H1 (cell line): ENCODE data around the gene WDR27. TPM values are rescaled to one million over a fixed set of nuclear protein-coding genes. Genes with fewer than 3 reads are reported as not detected.

Experiments used
- CTCF ChIA-PET: fragments of 300-600 bp; sonication (Branson Sonifier 250); formaldehyde crosslinking; loops from one replicate; lab custom pipeline; 2021; ENCODE audit not compliant: partially characterized antibody; lab: Charles Lee
- POLR2A ChIA-PET: fragments of 300-600 bp; sonication (Branson Sonifier 250); formaldehyde crosslinking; loops from one replicate; lab custom pipeline; 2021; ENCODE audit warnings: inconsistent platforms; ENCODE audit not compliant: partially characterized antibody; lab: Charles Lee
- DNase-seq, 2 experiments: peaks; one replicate each; pipeline versions ENCODE4 v3.0.0 to v3.0.0-alpha.2; 2010 to 2022; ENCODE audit warnings: low spot score in 2 of 2, low read depth in 1 of 2, mixed read lengths in 1 of 2
- FAIRE-seq: peaks from 2 replicates; lab custom pipeline; 2011; peaks lifted over from hg19 to GRCh38; lab: Jason Lieb, UNC
- H2AFZ ChIP-seq: 2 replicates; pipeline ENCODE4 v1.8.1; 2012; ENCODE audit warnings: low read length, inconsistent platforms
- H2AK5ac ChIP-seq: 2 replicates; pipeline ENCODE4 v1.6.1; 2013; ENCODE audit warnings: low read depth, low read length
- H2BK120ac ChIP-seq: replicated peaks from 2 replicates; pipeline ENCODE3; 2013; ENCODE audit warnings: low read depth, low read length, inconsistent platforms
- H2BK12ac ChIP-seq: 2 replicates; pipeline ENCODE4 v1.6.1; 2013; ENCODE audit warnings: low read depth, low read length
- H2BK15ac ChIP-seq: 2 replicates; pipeline ENCODE4 v1.6.1; 2013; ENCODE audit warnings: low read length
- H2BK20ac ChIP-seq: 2 replicates; pipeline ENCODE4 v1.6.1; 2013; ENCODE audit warnings: low read length
- H2BK5ac ChIP-seq: 2 replicates; pipeline ENCODE4 v1.6.1; 2013; ENCODE audit warnings: low read depth, low read length
- H3K14ac ChIP-seq: 2 replicates; pipeline ENCODE4 v1.6.1; 2013; ENCODE audit warnings: inconsistent platforms; ENCODE audit not compliant: insufficient read length
- H3K18ac ChIP-seq: 2 replicates; pipeline ENCODE4 v1.6.1; 2013; ENCODE audit warnings: low read length; ENCODE audit errors: extremely low read depth
- H3K23ac ChIP-seq: 2 replicates; pipeline ENCODE4 v1.6.1; 2013; ENCODE audit warnings: inconsistent platforms; ENCODE audit not compliant: insufficient read length
- H3K23me2 ChIP-seq: 2 replicates; pipeline ENCODE4 v1.6.1; 2013; ENCODE audit warnings: low read depth, low read length
- H3K27ac ChIP-seq: 2 replicates; pipeline ENCODE4 v1.6.1; 2011; ENCODE audit warnings: low read depth, low read length, inconsistent platforms
- H3K27me3 ChIP-seq, 4 experiments: replicated peaks in 1 of 4; 1 replicate in 1 of 4; 2 replicates in 3 of 4; pipeline versions ENCODE4 v1.6.1 to v1.8.1; 2011 to 2013; ENCODE audit warnings: low read length in 3 of 4, mild to moderate bottlenecking in 3 of 4, inconsistent platforms in 2 of 4, mixed read lengths in 2 of 4, moderate library complexity in 1 of 4; ENCODE audit not compliant: control insufficient read depth in 3 of 4, insufficient read depth in 3 of 4; ENCODE audit errors: extremely low read depth in 1 of 4
- H3K36me3 ChIP-seq, 4 experiments: 2 replicates each; pipeline versions ENCODE4 v1.6.1 to v1.8.1; 2011 to 2013; ENCODE audit warnings: mild to moderate bottlenecking in 4 of 4, low read length in 3 of 4, moderate library complexity in 2 of 4, control low read depth in 1 of 4, inconsistent platforms in 1 of 4; ENCODE audit not compliant: insufficient read depth in 4 of 4, control insufficient read depth in 2 of 4
- H3K4ac ChIP-seq: replicated peaks from 2 replicates; pipeline ENCODE3; 2013; ENCODE audit warnings: low read length, low read depth, mixed read lengths, inconsistent platforms; ENCODE audit not compliant: insufficient read length
- H3K4me1 ChIP-seq, 4 experiments: replicated peaks in 1 of 4; 1 replicate in 1 of 4; 2 replicates in 3 of 4; pipeline versions ENCODE4 v1.6.1 to v1.8.1; 2011 to 2013; ENCODE audit warnings: low read length in 3 of 4, inconsistent platforms in 2 of 4, mixed read lengths in 1 of 4; ENCODE audit not compliant: insufficient read depth in 4 of 4, control insufficient read depth in 3 of 4
- H3K4me2 ChIP-seq, 2 experiments: 2 replicates each; pipeline versions ENCODE4 v1.6.1 to v1.8.1; 2011 to 2013; ENCODE audit warnings: low read depth in 2 of 2, low read length in 2 of 2, control low read depth in 1 of 2, inconsistent platforms in 1 of 2, mild to moderate bottlenecking in 1 of 2; ENCODE audit not compliant: insufficient read depth in 1 of 2
- H3K4me3 ChIP-seq, 4 experiments: fragments of 200-600, 300-600 bp in 1 of 4; sonication (generic), shearing (Covaris generic), sonication (Bioruptor Twin) in 1 of 4; 2 replicates each; pipeline versions ENCODE4 v1.5.1 to v1.8.1; 2011 to 2016; ENCODE audit warnings: low read length in 4 of 4, low read depth in 3 of 4, control low read depth in 2 of 4, inconsistent platforms in 2 of 4, mild to moderate bottlenecking in 2 of 4, mixed read lengths in 1 of 4, moderate library complexity in 1 of 4; ENCODE audit not compliant: insufficient read depth in 2 of 4; ENCODE audit errors: extremely low read depth in 1 of 4
- H3K56ac ChIP-seq: replicated peaks from 2 replicates; pipeline ENCODE3; 2013; ENCODE audit warnings: low read depth, mild to moderate bottlenecking, mixed read lengths, low read length, inconsistent platforms; ENCODE audit not compliant: insufficient read length
- H3K79me1 ChIP-seq: 2 replicates; pipeline ENCODE4 v1.6.1; 2013; ENCODE audit warnings: low read depth, low read length, control low read depth
- H3K79me2 ChIP-seq, 2 experiments: 2 replicates each; pipeline versions ENCODE4 v1.6.1 to v1.8.1; 2012 to 2013; ENCODE audit warnings: low read length in 2 of 2, mild to moderate bottlenecking in 2 of 2, inconsistent platforms in 1 of 2; ENCODE audit not compliant: insufficient read depth in 2 of 2, control insufficient read depth in 1 of 2
- H3K9ac ChIP-seq, 4 experiments: replicated peaks in 1 of 4; 1 replicate in 1 of 4; 2 replicates in 3 of 4; pipeline versions ENCODE4 v1.6.1 to v1.8.1; 2011 to 2013; ENCODE audit warnings: low read depth in 3 of 4, low read length in 3 of 4, control low read depth in 2 of 4, mild to moderate bottlenecking in 2 of 4, moderate library complexity in 2 of 4, inconsistent platforms in 1 of 4; ENCODE audit errors: extremely low read depth in 1 of 4
- H3K9me3 ChIP-seq, 2 experiments: 2 replicates each; pipeline versions ENCODE4 v1.6.1 to v1.8.1; 2012 to 2013; ENCODE audit warnings: mild to moderate bottlenecking in 2 of 2, moderate library complexity in 2 of 2, control low read depth in 1 of 2, inconsistent platforms in 1 of 2, low read depth in 1 of 2, low read length in 1 of 2, mixed read lengths in 1 of 2; ENCODE audit not compliant: insufficient read depth in 2 of 2
- H4K20me1 ChIP-seq, 2 experiments: replicated peaks in 1 of 2; 2 replicates each; pipeline versions ENCODE3 to v1.8.1; 2011 to 2013; ENCODE audit warnings: inconsistent platforms in 2 of 2, low read length in 2 of 2, mild to moderate bottlenecking in 1 of 2; ENCODE audit not compliant: insufficient read depth in 2 of 2, control insufficient read depth in 1 of 2
- H4K5ac ChIP-seq: 2 replicates; pipeline ENCODE4 v1.6.1; 2013; ENCODE audit warnings: low read length, low read depth, mixed read lengths, inconsistent platforms; ENCODE audit not compliant: insufficient read length
- H4K8ac ChIP-seq: 2 replicates; pipeline ENCODE4 v1.8.0; 2013; ENCODE audit warnings: mild to moderate bottlenecking, moderate library complexity, low read length, inconsistent platforms; ENCODE audit not compliant: insufficient read depth; ENCODE audit errors: extremely low read depth
- H4K91ac ChIP-seq: replicated peaks from 2 replicates; pipeline ENCODE3; 2013; ENCODE audit warnings: low read length, mixed read lengths, inconsistent platforms; ENCODE audit not compliant: insufficient read length
- ATF3 ChIP-seq: IDR thresholded peaks from 2 replicates; pipeline ENCODE4 v1.6.1; 2011; ENCODE audit warnings: low read depth, mild to moderate bottlenecking, low read length; ENCODE audit not compliant: insufficient read depth
- CBX8 ChIP-seq: fragments of 300-800, 300-1000 bp; sonication (generic); IDR thresholded peaks from 2 replicates; pipeline ENCODE4 v1.7.1; 2016; ENCODE audit warnings: low read depth, low read length, borderline replicate concordance
- EZH2 ChIP-seq: fragments of 200-600 bp; sonication (generic); IDR thresholded peaks from 2 replicates; pipeline ENCODE4 v1.7.1; 2012; ENCODE audit warnings: low read depth, mild to moderate bottlenecking, moderate library complexity, low read length, inconsistent platforms; ENCODE audit not compliant: severe bottlenecking
- FOSL1 ChIP-seq: IDR thresholded peaks from 2 replicates; pipeline ENCODE4 v1.6.1; 2011; ENCODE audit warnings: mild to moderate bottlenecking, low read depth, low read length, moderate library complexity; ENCODE audit not compliant: insufficient read depth
- HDAC2 ChIP-seq, 2 experiments: fragments of 300-600 bp in 1 of 2; sonication (generic) in 1 of 2; IDR thresholded peaks; 2 replicates each; pipeline ENCODE4 v1.6.1; 2011 to 2012; ENCODE audit warnings: low read depth in 2 of 2, low read length in 2 of 2, mild to moderate bottlenecking in 2 of 2, moderate library complexity in 2 of 2, borderline replicate concordance in 1 of 2, inconsistent platforms in 1 of 2
- HDAC6 ChIP-seq: IDR thresholded peaks from one replicate; pipeline ENCODE4 v1.7.1; 2012; ENCODE audit warnings: low read depth, mild to moderate bottlenecking, inconsistent platforms, low read length, moderate library complexity
- JUND ChIP-seq: IDR thresholded peaks from 2 replicates; pipeline ENCODE4 v1.6.1; 2011; ENCODE audit warnings: mild to moderate bottlenecking, improper control_type of control experiment, low read length
- PHF8 ChIP-seq: fragments of 200-600 bp; sonication (generic); conservative IDR thresholded peaks from 2 replicates; pipeline ENCODE4 v1.7.1; 2012; ENCODE audit warnings: low read depth, mild to moderate bottlenecking, inconsistent platforms, low read length, moderate library complexity
- RNF2 ChIP-seq: fragments of 200-900, 300-1000 bp; sonication (generic); IDR thresholded peaks from 2 replicates; pipeline ENCODE4 v1.7.1; 2016; ENCODE audit warnings: borderline replicate concordance, low read depth, mild to moderate bottlenecking, antibody characterized with exemption, low read length; ENCODE audit not compliant: poor library complexity, severe bottlenecking; ENCODE audit errors: missing control alignments
- SP1 ChIP-seq: IDR thresholded peaks from 2 replicates; pipeline ENCODE4 v1.6.1; 2011; ENCODE audit warnings: low read depth, low read length
- SP4 ChIP-seq: IDR thresholded peaks from 2 replicates; pipeline ENCODE4 v1.6.1; 2012; ENCODE audit warnings: low read length, inconsistent platforms
- SRF ChIP-seq: IDR thresholded peaks from 2 replicates; pipeline ENCODE4 v1.6.1; 2011; ENCODE audit warnings: mild to moderate bottlenecking, low read depth, low read length, moderate library complexity
- TAF7 ChIP-seq: optimal IDR thresholded peaks from 2 replicates; pipeline ENCODE3; 2011; ENCODE audit warnings: low read depth, mild to moderate bottlenecking, inconsistent platforms, low read length, moderate library complexity, borderline replicate concordance
- YY1 ChIP-seq: IDR thresholded peaks from 2 replicates; pipeline ENCODE4 v1.6.1; 2011; ENCODE audit warnings: low read depth, mild to moderate bottlenecking, low read length
- WGBS, 2 experiments: shearing (Covaris generic) in 1 of 2; methylation state at CpG; one replicate each; pipeline versions ENCODE4 v1.1.6 to v1.1.7; 2013 to 2015; ENCODE audit warnings: low lambda C conversion rate in 2 of 2, mixed read lengths in 2 of 2, inconsistent platforms in 1 of 2, low coverage in 1 of 2, missing lambda C conversion rate in 1 of 2; ENCODE audit not compliant: insufficient replicate concordance in 2 of 2, insufficient coverage in 1 of 2, insufficient read length in 1 of 2; ENCODE audit errors: extremely low coverage in 1 of 2, missing lambda C conversion rate in 1 of 2; 5-methylcytosine and 5-hydroxymethylcytosine counted together
- polyA plus RNA-seq, 7 experiments: library from polyadenylated mRNA; depleted of rRNA in 3 of 7; stranded (reverse) in 5 of 7; unstranded in 2 of 7; fragments of >200 nt in 5 of 7; fragments of 200-250 nt in 2 of 7; gene quantifications; 1 replicate in 5 of 7; 2 replicates in 1 of 7; 4 replicates in 1 of 7; pipeline versions ENCODE4 v1.2.1 to v1.2.3, GENCODE V29; 2011 to 2013; ENCODE audit warnings: missing spikeins in 2 of 7, mixed read lengths in 2 of 7
- total RNA-seq: library from RNA; stranded (reverse); fragmentation: NEBNext Ultra II Directional; extraction: Animal tissue kit (Norgen Biotek cat#: 25700); gene quantifications from 2 replicates; pipeline ENCODE4 v1.2.1, GENCODE V29; 2021

Gene WDR27
- total and polyA plus RNA-seq, 2 of the 8 experiments (the other 6 are each of a cell fraction or from before 2014, with no cell fraction given): 53.6 to 68.6 TPM

DNA sequence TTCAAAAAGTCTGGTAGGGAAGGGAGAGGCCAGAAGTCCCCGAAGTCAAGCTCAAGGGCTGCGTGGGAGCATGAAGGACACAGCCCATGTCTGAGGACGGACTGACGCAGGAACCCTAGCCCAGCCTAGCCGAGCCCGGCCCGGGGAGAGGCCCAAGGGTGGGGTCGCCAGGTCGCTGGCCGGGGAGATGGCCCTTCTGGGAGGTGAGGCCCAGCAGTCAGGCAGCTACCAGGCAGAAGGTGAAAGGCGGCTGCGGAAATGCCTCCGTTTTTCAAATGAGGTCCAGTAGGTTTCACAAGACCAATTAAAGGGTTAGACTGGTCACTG is 44.6 kb downstream of the WDR27 start:
- no peak overlapping the region for H3K4me3 ChIP-seq
- peaks cover 13 to 29% of the 10 kb centered on the region in 2 experiments for H3K9me3 ChIP-seq
- ChIA-PET CTCF (no interaction called here), POLR2A (no interaction called here)
- no peak overlapping the region for H4K5ac ChIP-seq
- H2AK5ac ChIP-seq: no peak overlapping the region
- H4K20me1 ChIP-seq: peaks cover 0 to 5% of the 10 kb centered on the region in 2 experiments
- DNase-seq (no peak), FAIRE-seq (no peak)
- H2BK15ac ChIP-seq: no peak overlapping the region
- WGBS, 2 experiments: 89% methylated on average over 13 of the region's 13 CpGs; no CpG with 5 or more reads in 1 of the 2 experiments
- no peak overlapping the region for H3K4me2 ChIP-seq
- H3K18ac ChIP-seq: no peak overlapping the region
- no peak overlapping the region for H2BK12ac ChIP-seq
- no peak overlapping the region for H2BK5ac ChIP-seq
- no peak overlapping the region for H3K4ac ChIP-seq
- TF ChIP-seq SRF (no peak), SP1 (no peak), EZH2 (no peak), TAF7 (no peak), PHF8 (no peak), YY1 (no peak), ATF3 (no peak), RNF2 (no peak), HDAC6 (no peak), CBX8 (no peak), HDAC2 (IDR thresholded peaks at IDR 0.05; ENCODE audit: borderline replicate concordance in 1 of 2, low read depth in 2 of 2, low read length in 2 of 2) (no peak), FOSL1 (no peak), JUND (no peak), SP4 (no peak)
- H3K23ac ChIP-seq: no peak overlapping the region
- H3K4me1 ChIP-seq: no peaks in the 10 kb centered on the region
- H3K79me2 ChIP-seq: no peaks in the 10 kb centered on the region
- no peaks in the 10 kb centered on the region for H3K27me3 ChIP-seq
- no peak overlapping the region for H2BK120ac ChIP-seq
- peaks cover 15 to 71% (median 47%) of the 10 kb centered on the region in 4 experiments for H3K36me3 ChIP-seq
- no peak overlapping the region for H4K91ac ChIP-seq
- no peak overlapping the region for H2AFZ ChIP-seq
- no peak overlapping the region for H3K9ac ChIP-seq
- H3K79me1 ChIP-seq: no peaks in the 10 kb centered on the region
- no peak overlapping the region for H3K27ac ChIP-seq
- H4K8ac ChIP-seq: no peak overlapping the region
- no peak overlapping the region for H3K14ac ChIP-seq
- no peak overlapping the region for H2BK20ac ChIP-seq
- H3K23me2 ChIP-seq: no peaks in the 10 kb centered on the region
- no peak overlapping the region for H3K56ac ChIP-seq
